NCI-H774 (cell line): ENCODE measurements around the gene TBATA.

Experiments
- DNase-seq: peaks from one replicate; lab custom pipeline; 2025; lab: John Stamatoyannopoulos, UW

The TBATA gene

DNA sequence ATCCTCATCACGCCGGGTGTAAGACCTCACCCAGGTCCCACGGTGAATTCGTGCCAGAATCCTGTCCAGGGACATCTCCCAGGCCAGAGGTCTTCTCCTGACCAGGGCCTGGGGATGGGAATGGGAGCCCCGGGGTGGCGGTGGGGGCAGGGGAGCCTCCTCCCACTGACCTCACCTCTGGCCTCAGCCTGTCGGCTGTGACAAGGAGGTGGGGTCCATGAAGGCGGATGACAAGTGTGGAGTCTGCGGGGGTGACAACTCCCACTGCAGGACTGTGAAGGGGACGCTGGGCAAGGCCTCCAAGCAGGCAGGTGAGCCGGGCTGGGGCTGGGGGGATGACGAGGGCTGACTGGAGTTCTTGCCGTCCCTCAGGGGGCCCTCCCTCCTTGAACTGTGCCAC lies 41.3 kb downstream of the TBATA start:
- no peak for DNase-seq

- no peak for DNase-seq
Measured at GRCh38 chr10:70743430-70743788, 41.8 kb downstream of the TBATA start.

- no peak for DNase-seq
Measured at GRCh38 chr10:70742537-70743429, 42.4 kb downstream of the TBATA start.

GRCh38 chr10:70740406-70741288 lies 44.5 kb downstream of the TBATA start:
- no peak for DNase-seq

GRCh38 chr10:70738761-70739121 lies 46.4 kb downstream of the TBATA start:
- DNase-seq: no peak

GRCh38 chr10:70738006-70738760 lies 47.0 kb downstream of the TBATA start:
- DNase-seq: no peak

GRCh38 chr10:70737250-70737649 lies 47.9 kb downstream of the TBATA start:
- DNase-seq: no peak

GRCh38 chr10:70736525-70736924 lies 48.7 kb downstream of the TBATA start:
- DNase-seq: no peak

DNA sequence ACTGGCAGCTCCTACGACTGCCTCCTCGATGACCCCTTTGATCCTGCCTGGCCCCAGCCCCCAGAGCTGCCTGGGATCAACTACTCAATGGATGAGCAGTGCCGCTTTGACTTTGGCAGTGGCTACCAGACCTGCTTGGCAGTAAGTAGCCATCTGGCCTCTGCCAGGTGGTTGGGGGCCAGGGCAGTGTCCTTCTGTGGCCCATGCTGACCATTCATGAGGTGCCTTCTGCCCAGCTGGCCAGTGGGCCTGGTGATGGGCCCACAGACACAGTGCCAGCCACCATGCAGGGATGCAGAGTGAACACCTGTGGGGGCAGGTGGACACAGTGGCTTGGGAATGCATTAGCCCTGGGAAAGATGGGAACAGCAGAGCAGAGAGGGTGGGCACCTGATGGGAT lies 50.0 kb downstream of the TBATA start:
- DNase-seq: no peak

GRCh38 chr10:70733051-70733450 lies 52.1 kb downstream of the TBATA start:
- DNase-seq: no peak

- DNase-seq: no peak
Measured at GRCh38 chr10:70732569-70732968, 52.6 kb downstream of the TBATA start.

- DNase-seq: no peak
Measured at GRCh38 chr10:70730955-70731354, 54.2 kb downstream of the TBATA start.

DNA sequence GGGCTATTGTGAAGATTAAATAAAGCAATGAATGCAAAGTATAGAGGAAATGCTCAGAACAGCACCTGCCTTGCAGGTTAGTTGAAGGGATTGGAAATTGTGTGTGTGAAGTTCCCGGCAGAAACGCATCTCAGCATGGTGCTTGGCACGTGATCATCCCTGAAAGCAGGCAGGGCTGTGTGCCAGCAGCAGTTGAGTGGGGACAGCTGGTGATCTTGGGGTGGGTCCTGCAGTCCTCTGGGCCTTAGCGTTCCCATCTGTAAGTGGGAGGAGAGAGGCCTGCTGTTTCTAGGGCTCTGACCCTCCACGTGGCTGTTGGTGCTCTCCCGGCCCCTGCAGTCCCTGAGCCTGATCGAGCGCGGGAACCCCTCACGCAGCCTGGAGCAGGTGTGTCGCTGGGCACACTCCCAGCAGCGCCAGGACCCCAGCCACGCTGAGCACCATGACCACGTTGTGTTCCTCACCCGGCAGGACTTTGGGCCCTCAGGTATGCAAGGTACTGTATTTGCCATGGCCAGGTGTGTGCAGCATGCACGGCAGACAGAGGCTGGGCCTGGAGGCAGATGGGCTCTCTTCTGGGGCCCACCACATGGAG lies 55.3 kb downstream of the TBATA start:
- peak; percentile 60 for DNase-seq

GRCh38 chr10:70728328-70728727 lies 56.8 kb downstream of the TBATA start:
- no peak for DNase-seq

DNA sequence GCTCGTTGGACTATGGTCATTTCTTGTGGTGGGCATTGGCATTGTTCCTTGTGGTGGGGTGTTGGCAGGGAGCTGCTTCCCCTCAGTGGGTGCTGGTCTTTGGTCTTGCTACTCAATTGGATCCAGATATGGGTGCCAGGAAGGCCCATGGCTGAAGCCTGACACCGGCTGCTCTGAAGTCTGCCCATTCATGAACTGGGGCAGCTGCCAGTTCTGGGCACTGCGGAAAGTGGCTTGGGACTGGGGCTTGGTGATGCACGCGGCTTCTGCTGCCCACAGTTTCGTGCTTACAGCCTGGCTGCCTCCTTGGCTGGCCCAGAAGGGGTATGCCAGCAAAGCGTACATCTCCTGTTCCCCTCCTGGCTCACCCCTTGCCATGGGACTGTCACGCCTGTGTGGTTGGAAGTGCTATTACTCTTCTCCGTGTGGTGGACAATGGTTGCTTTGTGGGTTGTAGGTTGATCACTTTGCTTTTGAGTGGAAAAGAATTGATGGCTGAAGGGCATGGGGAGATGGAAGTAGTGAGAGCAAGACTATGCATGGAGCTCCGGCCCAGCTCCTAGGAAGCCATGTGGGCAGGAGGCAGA lies 58.2 kb downstream of the TBATA start:
- no peak for DNase-seq

GRCh38 chr10:70723771-70724170 lies 61.4 kb downstream of the TBATA start:
- DNase-seq: no peak

DNA sequence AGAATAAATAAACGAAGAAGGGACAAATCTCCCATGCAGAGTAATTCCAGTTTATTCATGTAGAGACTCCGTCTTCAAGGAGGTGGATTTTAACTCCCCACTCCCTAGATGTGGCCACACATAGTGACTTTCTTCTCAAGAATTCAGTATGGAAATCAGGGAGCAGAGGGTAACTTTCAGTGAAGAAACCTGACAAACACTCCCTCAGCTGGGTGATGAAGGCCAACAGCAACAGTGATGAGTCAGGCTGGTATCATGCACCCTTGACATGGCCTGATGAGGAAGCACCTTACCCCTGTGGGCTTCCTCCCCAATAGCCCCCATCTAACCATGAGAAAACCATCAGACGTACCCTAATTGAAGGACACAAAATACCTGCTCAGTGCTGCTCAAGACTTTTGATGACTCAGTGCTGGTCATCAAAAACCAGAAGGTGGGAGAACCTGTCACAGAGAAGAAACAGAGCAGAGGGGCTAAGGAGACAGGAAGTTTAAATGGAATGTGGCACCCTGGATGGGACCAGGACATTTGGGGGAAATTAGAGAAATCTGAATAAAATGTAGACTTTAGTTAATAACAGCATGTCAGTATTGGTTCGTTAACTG lies 62.3 kb downstream of the TBATA start:
- no peak for DNase-seq
